WTC11 (cell line): Measurements from ENCODE around the gene NPLOC4. TPM values are rescaled to one million over a fixed set of nuclear protein-coding genes. Genes with fewer than 3 reads are reported as not detected.

Experiments
- ATAC-seq: fragments of 200-7000 bp; cut with Tn5 transposase; 2 replicates; pipeline ENCODE4 v1.10.0; 2021; ENCODE audit warnings: mild to moderate bottlenecking, moderate library complexity
- CTCF ChIA-PET: fragments of 300-600 bp; sonication (Branson Sonifier 250); formaldehyde crosslinking; loops from one replicate; lab custom pipeline; 2021; ENCODE audit warnings: antibody characterized with exemption; lab: Charles Lee
- POLR2A ChIA-PET: fragments of 350-600 bp; sonication (Branson Sonifier 250); formaldehyde crosslinking; loops from one replicate; lab custom pipeline; 2021; ENCODE audit warnings: antibody characterized with exemption; lab: Charles Lee
- DNase-seq: peaks from one replicate; pipeline ENCODE4 v3.0.0; 2021; ENCODE audit warnings: low spot score
- H3K27ac Mint-ChIP-seq: 2 replicates; pipeline ENCODE4 v1.8.0; 2021; ENCODE audit warnings: mixed read lengths
- H3K27me3 Mint-ChIP-seq: 2 replicates; pipeline ENCODE4 v1.8.0; 2021; ENCODE audit warnings: low read depth, mild to moderate bottlenecking, moderate library complexity, mixed read lengths
- H3K36me3 Mint-ChIP-seq: 2 replicates; pipeline ENCODE4 v1.8.0; 2021; ENCODE audit warnings: mixed read lengths
- H3K4me1 Mint-ChIP-seq: 2 replicates; pipeline ENCODE4 v1.8.0; 2022; ENCODE audit warnings: mixed read lengths
- H3K4me3 Mint-ChIP-seq: 2 replicates; pipeline ENCODE4 v1.8.0; 2021; ENCODE audit warnings: mild to moderate bottlenecking, moderate library complexity, mixed read lengths
- H3K9me3 Mint-ChIP-seq: 2 replicates; pipeline ENCODE4 v1.8.0; 2021; ENCODE audit warnings: mixed read lengths
- AFF4 ChIP-seq: sonication (generic); formaldehyde crosslinking; IDR thresholded peaks from 2 replicates; pipeline ENCODE4 v1.8.1; 2023; ENCODE audit warnings: mild to moderate bottlenecking, missing genetic modification reagents, borderline replicate concordance
- CREB1 ChIP-seq: sonication (generic); formaldehyde crosslinking; IDR thresholded peaks from 2 replicates; pipeline ENCODE4 v1.8.0; 2023; ENCODE audit warnings: mild to moderate bottlenecking, missing genetic modification reagents
- CTCF ChIP-seq: fragments of 200-600 bp; IDR thresholded peaks from 2 replicates; pipeline ENCODE4 v1.8.0; 2022; ENCODE audit warnings: antibody characterized with exemption
- E2F1 ChIP-seq: sonication (generic); formaldehyde crosslinking; IDR thresholded peaks from 2 replicates; pipeline ENCODE4 v1.8.0; 2022; ENCODE audit warnings: mild to moderate bottlenecking, missing genetic modification reagents
- GTF2I ChIP-seq: fragments of 250-450 bp; sonication (Bioruptor Pico); conservative IDR thresholded peaks from 2 replicates; pipeline ENCODE4 v1.4.0; 2021; ENCODE audit warnings: mild to moderate bottlenecking
- JUN ChIP-seq: sonication (generic); formaldehyde crosslinking; IDR thresholded peaks from 2 replicates; pipeline ENCODE4 v1.8.0; 2023; ENCODE audit warnings: mild to moderate bottlenecking, missing genetic modification reagents
- NR1H2 ChIP-seq: sonication (generic); formaldehyde crosslinking; IDR thresholded peaks from 2 replicates; pipeline ENCODE4 v1.9.0; 2021; ENCODE audit warnings: mild to moderate bottlenecking, moderate library complexity, missing genetic modification reagents
- OVOL2 ChIP-seq: fragments of 250-450 bp; sonication (Bioruptor Pico); IDR thresholded peaks from 2 replicates; pipeline ENCODE4 v1.9.0; 2021; ENCODE audit warnings: mild to moderate bottlenecking, borderline replicate concordance
- PRRX2 ChIP-seq: fragments of 250-450 bp; sonication (Bioruptor Pico); IDR thresholded peaks from 2 replicates; pipeline ENCODE4 v1.8.0; 2021; ENCODE audit warnings: mild to moderate bottlenecking
- TCF7 ChIP-seq: sonication (generic); formaldehyde crosslinking; IDR thresholded peaks from 2 replicates; pipeline ENCODE4 v1.8.0; 2022; ENCODE audit warnings: mild to moderate bottlenecking, low read depth, missing genetic modification reagents, moderate library complexity
- TEAD4 ChIP-seq: sonication (generic); formaldehyde crosslinking; IDR thresholded peaks from 2 replicates; pipeline ENCODE4 v1.8.0; 2022; ENCODE audit warnings: mild to moderate bottlenecking, missing genetic modification reagents
- TP53 ChIP-seq: sonication (generic); formaldehyde crosslinking; IDR thresholded peaks from 2 replicates; pipeline ENCODE4 v1.8.1; 2023; ENCODE audit warnings: mild to moderate bottlenecking, missing genetic modification reagents
- ZNF121 ChIP-seq: sonication (generic); formaldehyde crosslinking; IDR thresholded peaks from 2 replicates; pipeline ENCODE4 v1.8.0; 2023; ENCODE audit warnings: missing genetic modification reagents
- ZNF219 ChIP-seq: sonication (generic); formaldehyde crosslinking; IDR thresholded peaks from 2 replicates; pipeline ENCODE4 v1.8.0; 2023; ENCODE audit warnings: missing genetic modification reagents, mild to moderate bottlenecking, borderline replicate concordance
- ZNF396 ChIP-seq: fragments of 250-450 bp; sonication (Bioruptor Pico); IDR thresholded peaks from 2 replicates; pipeline ENCODE4 v1.8.0; 2021; ENCODE audit warnings: mild to moderate bottlenecking, moderate library complexity, borderline replicate concordance
- ZNF423 ChIP-seq: fragments of 250-450 bp; sonication (Bioruptor Pico); IDR thresholded peaks from 2 replicates; pipeline ENCODE4 v2.1.2; 2022; ENCODE audit warnings: mild to moderate bottlenecking, moderate library complexity
- total RNA-seq: library from RNA; stranded (reverse); gene quantifications from 3 replicates; pipeline ENCODE4 v1.2.3, GENCODE V29; 2021

NPLOC4 gene
- total RNA-seq, 1 experiment from 2014 or later: 83.5 TPM

- ATAC-seq: no peak
- H3K9me3 Mint-ChIP-seq: no peaks in the 10 kb centered on the region
- no peaks in the 10 kb centered on the region for H3K36me3 Mint-ChIP-seq
- no peaks in the 10 kb centered on the region for H3K4me1 Mint-ChIP-seq
- ChIA-PET CTCF (no interaction called here), POLR2A (no interaction called here)
- TF ChIP-seq ZNF121 (CRISPR knock-in tag) (no peak), CREB1 (CRISPR knock-in tag) (no peak), OVOL2 (CRISPR knock-in tag) (no peak)
- H3K4me3 Mint-ChIP-seq: no peak overlapping the region
- no peak overlapping the region for H3K27ac Mint-ChIP-seq
- H3K27me3 Mint-ChIP-seq: peaks cover 23% of the 10 kb centered on the region
- DNase-seq: no peak
Measured at GRCh38 chr17:81535007-81535328, 101.9 kb downstream of the NPLOC4 start.

GRCh38 chr17:81534157-81535006 is 102.5 kb downstream of the NPLOC4 start:
- Mint-ChIP-seq H3K4me3 (no peak overlapping the region), H3K27ac (no peak overlapping the region), H3K9me3 (no peaks in the 10 kb centered on the region), H3K36me3 (no peaks in the 10 kb centered on the region), H3K27me3 (peaks cover 23% of the 10 kb centered on the region), H3K4me1 (no peaks in the 10 kb centered on the region)
- ATAC-seq (no peak), DNase-seq (no peak)
- POLR2A ChIA-PET: interaction anchor here (1.0 kb wide), 1 partner anchor 11 kb away, joined by 3 read pairs; no protein-coding TSS in a partner anchor
- CTCF ChIA-PET: interaction anchor here (1.1 to 1.6 kb wide), 2 partner anchors 11 to 50 kb away, joined by 3 to 7 read pairs; no protein-coding TSS in a partner anchor
- TF ChIP-seq JUN (CRISPR knock-in tag): no peak

- ATAC-seq: no peak
- ChIA-PET CTCF (interaction anchor here (1.1 to 1.6 kb wide), 2 partner anchors 10 to 49 kb away, joined by 3 to 7 read pairs; no protein-coding TSS in a partner anchor), POLR2A (interaction anchor here (1.0 kb wide), 1 partner anchor 11 kb away, joined by 3 read pairs; no protein-coding TSS in a partner anchor)
- no peak for TF ChIP-seq E2F1
- no peak for TF ChIP-seq TCF7
- no peak for TF ChIP-seq CTCF
- no peak for TF ChIP-seq ZNF219 (CRISPR knock-in tag)
- TF ChIP-seq GTF2I: no peak
- TF ChIP-seq ZNF396 (CRISPR knock-in tag): no peak
- no peak for TF ChIP-seq TP53 (CRISPR knock-in tag)
- no peak for TF ChIP-seq TEAD4 (CRISPR knock-in tag)
- TF ChIP-seq JUN (CRISPR knock-in tag): no peak
- TF ChIP-seq ZNF423 (CRISPR knock-in tag): no peak
- TF ChIP-seq PRRX2 (CRISPR knock-in tag): no peak
- no peak for TF ChIP-seq AFF4 (CRISPR knock-in tag)
- no peak for TF ChIP-seq NR1H2 (CRISPR knock-in tag)
- Mint-ChIP-seq H3K4me3 (no peak overlapping the region), H3K4me1 (no peaks in the 10 kb centered on the region), H3K27ac (no peak overlapping the region), H3K9me3 (no peaks in the 10 kb centered on the region), H3K27me3 (peaks cover 28% of the 10 kb centered on the region), H3K36me3 (no peaks in the 10 kb centered on the region)
- DNase-seq: no peak
Measured at GRCh38 chr17:81533339-81534141, 103.4 kb downstream of the NPLOC4 start.
